Vagina (tissue), 2 donors: ENCODE results near the gene TPSAB1.

Source experiments
- POLR2A ChIP-seq, 2 donors: fragments of 450-650 bp; IDR thresholded peaks; one replicate each; pipeline ENCODE4 v1.6.1; 2017; ENCODE audit warnings: antibody characterized with exemption in 2 of 2, mild to moderate bottlenecking in 2 of 2, moderate library complexity in 2 of 2
- POLR2AphosphoS5 ChIP-seq, 2 donors: sonication (generic); formaldehyde crosslinking; IDR thresholded peaks; one replicate each; pipeline ENCODE4 v1.9.0; 2017; ENCODE audit warnings: antibody characterized with exemption in 2 of 2, mild to moderate bottlenecking in 2 of 2, low read depth in 1 of 2; ENCODE audit not compliant: insufficient read depth in 1 of 2
- TF ChIP-seq, protein P1 (sequence below), 3 experiments: fragments of 450-650 bp in 2 of 3; fragments of 200-600 bp in 1 of 3; sonication (generic) in 1 of 3; IDR thresholded peaks; one replicate each; pipeline ENCODE4 v1.5.1; 2017 to 2019; ENCODE audit warnings: antibody characterized with exemption in 3 of 3, mild to moderate bottlenecking in 2 of 3, moderate library complexity in 2 of 3

DNA sequence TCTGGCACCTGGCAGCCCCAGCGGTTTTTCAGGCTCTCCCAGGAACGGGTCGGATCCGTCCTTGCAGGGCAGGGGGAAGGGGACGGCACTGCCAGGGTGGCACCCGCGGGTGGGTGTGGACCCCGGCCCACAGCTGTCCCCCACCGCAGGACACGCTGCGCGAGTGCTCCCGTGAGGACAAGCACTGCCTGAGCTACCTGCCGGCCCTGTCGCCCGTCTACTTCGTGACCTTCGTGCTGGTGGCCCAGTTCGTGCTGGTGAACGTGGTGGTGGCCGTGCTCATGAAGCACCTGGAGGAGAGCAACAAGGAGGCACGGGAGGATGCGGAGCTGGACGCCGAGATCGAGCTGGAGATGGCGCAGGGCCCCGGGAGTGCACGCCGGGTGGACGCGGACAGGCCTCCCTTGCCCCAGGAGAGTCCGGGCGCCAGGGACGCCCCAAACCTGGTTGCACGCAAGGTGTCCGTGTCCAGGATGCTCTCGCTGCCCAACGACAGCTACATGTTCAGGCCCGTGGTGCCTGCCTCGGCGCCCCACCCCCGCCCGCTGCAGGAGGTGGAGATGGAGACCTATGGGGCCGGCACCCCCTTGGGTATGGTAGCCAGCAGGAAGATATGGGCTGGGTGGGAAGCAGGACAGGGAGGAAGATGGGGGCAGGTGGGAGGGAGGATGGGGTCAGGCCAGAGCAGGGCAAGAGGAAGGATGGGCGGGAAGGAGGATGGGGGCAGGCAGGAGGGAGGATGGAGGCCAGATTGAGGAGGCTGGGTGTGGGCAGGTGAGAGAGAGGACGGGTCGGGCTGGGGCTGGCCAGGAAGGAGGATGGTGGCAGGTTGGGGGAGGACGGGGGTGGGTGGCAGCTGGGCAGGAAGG lies 22.2 kb upstream of the TPSAB1 start:
- TF ChIP-seq, protein P1, sequence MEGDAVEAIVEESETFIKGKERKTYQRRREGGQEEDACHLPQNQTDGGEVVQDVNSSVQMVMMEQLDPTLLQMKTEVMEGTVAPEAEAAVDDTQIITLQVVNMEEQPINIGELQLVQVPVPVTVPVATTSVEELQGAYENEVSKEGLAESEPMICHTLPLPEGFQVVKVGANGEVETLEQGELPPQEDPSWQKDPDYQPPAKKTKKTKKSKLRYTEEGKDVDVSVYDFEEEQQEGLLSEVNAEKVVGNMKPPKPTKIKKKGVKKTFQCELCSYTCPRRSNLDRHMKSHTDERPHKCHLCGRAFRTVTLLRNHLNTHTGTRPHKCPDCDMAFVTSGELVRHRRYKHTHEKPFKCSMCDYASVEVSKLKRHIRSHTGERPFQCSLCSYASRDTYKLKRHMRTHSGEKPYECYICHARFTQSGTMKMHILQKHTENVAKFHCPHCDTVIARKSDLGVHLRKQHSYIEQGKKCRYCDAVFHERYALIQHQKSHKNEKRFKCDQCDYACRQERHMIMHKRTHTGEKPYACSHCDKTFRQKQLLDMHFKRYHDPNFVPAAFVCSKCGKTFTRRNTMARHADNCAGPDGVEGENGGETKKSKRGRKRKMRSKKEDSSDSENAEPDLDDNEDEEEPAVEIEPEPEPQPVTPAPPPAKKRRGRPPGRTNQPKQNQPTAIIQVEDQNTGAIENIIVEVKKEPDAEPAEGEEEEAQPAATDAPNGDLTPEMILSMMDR (IDR thresholded peaks at IDR 0.05): no peak
- TF ChIP-seq POLR2AphosphoS5 (IDR thresholded peaks at IDR 0.05; ENCODE audit: insufficient read depth in 1 of 2, low read depth in 1 of 2) (no peak), POLR2A (IDR thresholded peaks at IDR 0.05) (no peak)
